ENCODE measurements around the gene NHSL1.

Gene NHSL1

DNA sequence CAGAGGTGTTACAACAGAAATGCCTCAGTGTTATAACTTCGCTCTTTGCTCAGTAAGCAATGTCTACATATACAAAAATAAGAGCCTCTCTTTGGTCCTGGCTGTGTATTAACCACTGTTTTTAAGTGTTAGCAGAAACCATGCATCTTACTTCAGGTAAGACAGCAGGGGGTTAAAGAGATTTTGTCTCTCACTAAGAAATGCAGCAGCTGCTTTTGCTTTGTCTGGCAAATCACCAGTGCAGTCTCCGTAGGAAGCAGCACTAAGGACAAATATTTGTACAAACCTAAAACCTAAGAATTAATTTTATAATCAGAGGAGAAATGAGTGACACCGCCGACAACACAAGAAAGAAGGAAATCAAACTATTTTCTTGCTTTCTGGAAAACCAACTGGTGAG is 120.8 kb downstream of the NHSL1 start:
- Histone ChIP-seq H3K27ac (ENCODE audit: low read depth, low read length) (no peak overlapping the region), H4K20me1 (ENCODE audit: control insufficient read depth, insufficient read depth, low read depth, low read length) (no peaks in the 10 kb centered on the region), H3K9me2 (replicated peaks; ENCODE audit: control insufficient read depth, low read length) (no peaks in the 10 kb centered on the region), H3K9me3 (ENCODE audit: control insufficient read depth, insufficient read depth, low read length) (no peaks in the 10 kb centered on the region), H3K4me3 (ENCODE audit: low read length) (no peak overlapping the region), H3K4me2 (ENCODE audit: low read length) (no peak overlapping the region), H3K36me3 (ENCODE audit: control insufficient read depth, low read length) (no peaks in the 10 kb centered on the region), H3K79me2 (ENCODE audit: control insufficient read depth, low read length) (no peaks in the 10 kb centered on the region), H3K27me3 (ENCODE audit: control insufficient read depth, low read length) (0 out of 2 replicates have a peak, but pooled peaks cover 3% of the 10 kb centered on the region), H3F3A (ENCODE audit: control insufficient read depth, insufficient read depth) (no peaks in the 10 kb centered on the region), H3K4me1 (ENCODE audit: control insufficient read depth, low read length) (no peaks in the 10 kb centered on the region)
- TF ChIP-seq, protein P1, sequence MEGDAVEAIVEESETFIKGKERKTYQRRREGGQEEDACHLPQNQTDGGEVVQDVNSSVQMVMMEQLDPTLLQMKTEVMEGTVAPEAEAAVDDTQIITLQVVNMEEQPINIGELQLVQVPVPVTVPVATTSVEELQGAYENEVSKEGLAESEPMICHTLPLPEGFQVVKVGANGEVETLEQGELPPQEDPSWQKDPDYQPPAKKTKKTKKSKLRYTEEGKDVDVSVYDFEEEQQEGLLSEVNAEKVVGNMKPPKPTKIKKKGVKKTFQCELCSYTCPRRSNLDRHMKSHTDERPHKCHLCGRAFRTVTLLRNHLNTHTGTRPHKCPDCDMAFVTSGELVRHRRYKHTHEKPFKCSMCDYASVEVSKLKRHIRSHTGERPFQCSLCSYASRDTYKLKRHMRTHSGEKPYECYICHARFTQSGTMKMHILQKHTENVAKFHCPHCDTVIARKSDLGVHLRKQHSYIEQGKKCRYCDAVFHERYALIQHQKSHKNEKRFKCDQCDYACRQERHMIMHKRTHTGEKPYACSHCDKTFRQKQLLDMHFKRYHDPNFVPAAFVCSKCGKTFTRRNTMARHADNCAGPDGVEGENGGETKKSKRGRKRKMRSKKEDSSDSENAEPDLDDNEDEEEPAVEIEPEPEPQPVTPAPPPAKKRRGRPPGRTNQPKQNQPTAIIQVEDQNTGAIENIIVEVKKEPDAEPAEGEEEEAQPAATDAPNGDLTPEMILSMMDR (IDR thresholded peaks at IDR 0.05; ENCODE audit: low read depth, low read length, poor library complexity, severe bottlenecking), result no peak
- no peak for TF ChIP-seq EZH2phosphoT487 (IDR thresholded peaks at IDR 0.05; ENCODE audit: borderline replicate concordance, low read length)

GRCh38 chr6:138377844-138378243 is 121.5 kb downstream of the NHSL1 start, which contains the start of gene SMIM28:
Gene SMIM28 (plus strand): TSS chr6:138377905. CDS start chr6:138378073, 168 bp downstream.
- no peak within 1 kb of the TSS for H3K4me2 ChIP-seq (ENCODE audit: low read length)
- H3K9me2 ChIP-seq (replicated peaks; ENCODE audit: control insufficient read depth, low read length), result no peaks in the 10 kb centered on the region
- no peak within 1 kb of the TSS for H3K27ac ChIP-seq (ENCODE audit: low read depth, low read length)
- no peaks in the 10 kb centered on the region for H3K9me3 ChIP-seq (ENCODE audit: control insufficient read depth, insufficient read depth, low read length)
- H3K36me3 ChIP-seq (ENCODE audit: control insufficient read depth, low read length), result no peaks in the 10 kb centered on the region
- H3K4me3 ChIP-seq (ENCODE audit: low read length), result no peak within 1 kb of the TSS
- H3K27me3 ChIP-seq (ENCODE audit: control insufficient read depth, low read length), result 0 out of 2 replicates have a peak, but pooled peaks cover 3% of the 10 kb centered on the region
- H3F3A ChIP-seq (ENCODE audit: control insufficient read depth, insufficient read depth), result no peaks in the 10 kb centered on the region
- H3K4me1 ChIP-seq (ENCODE audit: control insufficient read depth, low read length), result no peaks in the 10 kb centered on the region
- no peaks in the 10 kb centered on the region for H4K20me1 ChIP-seq (ENCODE audit: control insufficient read depth, insufficient read depth, low read depth, low read length)
- no peaks in the 10 kb centered on the region for H3K79me2 ChIP-seq (ENCODE audit: control insufficient read depth, low read length)
- TF ChIP-seq, protein P1 (IDR thresholded peaks at IDR 0.05; ENCODE audit: low read depth, low read length, poor library complexity, severe bottlenecking), result no peak

- H3F3A ChIP-seq (ENCODE audit: control insufficient read depth, insufficient read depth), result no peaks in the 10 kb centered on the region
- TF ChIP-seq, protein P1 (IDR thresholded peaks at IDR 0.05; ENCODE audit: low read depth, low read length, poor library complexity, severe bottlenecking), result no peak
- no peak for TF ChIP-seq EZH2phosphoT487 (IDR thresholded peaks at IDR 0.05; ENCODE audit: borderline replicate concordance, low read length)
- H3K36me3 ChIP-seq (ENCODE audit: control insufficient read depth, low read length), result no peaks in the 10 kb centered on the region
- no peaks in the 10 kb centered on the region for H4K20me1 ChIP-seq (ENCODE audit: control insufficient read depth, insufficient read depth, low read depth, low read length)
- H3K9me2 ChIP-seq (replicated peaks; ENCODE audit: control insufficient read depth, low read length), result no peaks in the 10 kb centered on the region
- no peak overlapping the region for H3K27ac ChIP-seq (ENCODE audit: low read depth, low read length)
- H3K79me2 ChIP-seq (ENCODE audit: control insufficient read depth, low read length), result no peaks in the 10 kb centered on the region
- H3K4me2 ChIP-seq (ENCODE audit: low read length), result no peak overlapping the region
- H3K27me3 ChIP-seq (ENCODE audit: control insufficient read depth, low read length), result 0 out of 2 replicates have a peak, but pooled peaks cover 3% of the 10 kb centered on the region
- H3K4me1 ChIP-seq (ENCODE audit: control insufficient read depth, low read length), result no peaks in the 10 kb centered on the region
- H3K4me3 ChIP-seq (ENCODE audit: low read length), result no peak overlapping the region
- H3K9me3 ChIP-seq (ENCODE audit: control insufficient read depth, insufficient read depth, low read length), result no peaks in the 10 kb centered on the region
Measured at GRCh38 chr6:138377042-138377441, 122.3 kb downstream of the NHSL1 start.
